Heart left ventricle (tissue), 16 donors: ENCODE measurements around the gene MAST4. TPM values are rescaled to one million over a fixed set of nuclear protein-coding genes. Genes with fewer than 3 reads are reported as not detected.

Experiments used
- ATAC-seq, 4 donors: fragments of 200-7000 bp; cut with Tn5 transposase; one replicate each; pipeline ENCODE4 v1.9.1; 2020 to 2022; ENCODE audit warnings: moderate library complexity in 4 of 4, mild to moderate bottlenecking in 3 of 4, moderate number of reproducible peaks in 1 of 4
- DNase-seq, 5 donors: peaks; one replicate each; pipeline ENCODE4 v3.0.0-alpha.2; 2020
- H3K27ac ChIP-seq, 12 donors: fragments of 200-600 bp; sonication (generic) in 4 of 12; one replicate each; pipeline versions ENCODE4 v1.5.0 to v1.8.0; 2016 to 2022; ENCODE audit warnings: mild to moderate bottlenecking in 2 of 12
- H3K27me3 ChIP-seq, 9 donors: fragments of 200-600 bp; sonication (generic) in 2 of 9; one replicate each; pipeline versions ENCODE4 v1.5.1 to v1.8.0; 2016 to 2022; ENCODE audit warnings: mild to moderate bottlenecking in 3 of 9
- H3K36me3 ChIP-seq, 9 donors: fragments of 200-600 bp; sonication (generic) in 2 of 9; one replicate each; pipeline versions ENCODE4 v1.5.0 to v1.8.0; 2018 to 2022; ENCODE audit warnings: mild to moderate bottlenecking in 2 of 9
- H3K4me1 ChIP-seq, 12 donors: fragments of 200-600 bp; sonication (generic) in 4 of 12; one replicate each; pipeline versions ENCODE4 v1.5.0 to v1.8.0; 2016 to 2022; ENCODE audit warnings: mild to moderate bottlenecking in 3 of 12
- H3K4me3 ChIP-seq, 12 donors: fragments of 200-600 bp; sonication (generic) in 4 of 12; one replicate each; pipeline versions ENCODE4 v1.5.0 to v1.8.0; 2017 to 2022; ENCODE audit warnings: mild to moderate bottlenecking in 9 of 12, moderate library complexity in 4 of 12
- H3K9me3 ChIP-seq, 12 donors: fragments of 200-600 bp; sonication (generic) in 4 of 12; one replicate each; pipeline versions ENCODE4 v1.5.0 to v1.8.0; 2016 to 2022; ENCODE audit warnings: mild to moderate bottlenecking in 1 of 12
- POLR2A ChIP-seq, 2 donors: fragments of 450-650 bp; IDR thresholded peaks; one replicate each; pipeline ENCODE4 v1.6.1; 2017; ENCODE audit warnings: antibody characterized with exemption in 2 of 2, mild to moderate bottlenecking in 2 of 2, moderate library complexity in 2 of 2
- WGBS, 4 donors: extraction: QIAGEN DNeasy Blood & Tissue Kit in 2 of 4; methylation state at CpG; one replicate each; pipeline versions ENCODE4 v1.1.5 to v1.1.7; 2013 to 2018; 5-methylcytosine and 5-hydroxymethylcytosine counted together
- intact Hi-C, 10 donors: fragments of 100-400 bp; cut with DNase I; formaldehyde crosslinking; loops; one replicate each; pipeline versions ENCODE4 v1.11.1 to v1.14.2; 2022
- polyA plus RNA-seq, 2 donors: library from polyadenylated mRNA; stranded (reverse); fragments of 200-250 nt; gene quantifications; one replicate each; pipeline ENCODE4 v1.2.3, GENCODE V29; 2013
- total RNA-seq, 9 donors: library from RNA; depleted of rRNA in 2 of 9; stranded (reverse); fragments of >200 nt in 2 of 9; fragmentation: NEBNext Ultra II Directional in 3 of 9; extraction: Animal tissue kit (Norgen Biotek cat#: 25700) in 3 of 9; gene quantifications; one replicate each; pipeline versions ENCODE4 v1.1.0 to v1.2.4, GENCODE V29; 2016 to 2023
- TF ChIP-seq, protein P1 (sequence below), 12 donors: fragments of 200-600 bp; sonication (generic) in 4 of 12; IDR thresholded peaks; one replicate each; pipeline versions ENCODE4 v1.5.0 to v1.8.0; 2018 to 2022; ENCODE audit warnings: antibody characterized with exemption in 12 of 12, mild to moderate bottlenecking in 5 of 12
- donor health status: ischemic (EF 13 %, LVEDD 7.1; RV severe dilation, severe dysfunction).
- donor health status: healthy with polysubstance abuse.
- donor health status: DM: no; HTN: yes; CAD: no.
- donor health status: DM: no; HTN: no; CAD: no.
- donor health status: ischemic (EF 25% LVEDD 6.9; RV normal size, moderate dysfunction).
- donor health status: ischemic (EF 25% LVEDD 5.7; RV mildly dilated, moderate dysfunction).
- donor health status: healthy.
- donor health status: DM: yes; HTN: yes; CAD: no.
- donor health status: ischemic (EF 35%, LVEDD 5.7; RV mildly dilated, moderate dysfunction).
- donor health status: nonischemic (EF 11% LVEDD 7.7; RV severe dilation, severe dysfunction).
- donor health status: DM: yes; HTN: yes; CAD: no.
- donor health status: PGD.
- donor health status: ischemic (EF 29% LVEDD 5.4; RV normal size, mild dysfunction).
- donor health status: nonischemic (EF 23%, LVEDD 6.1; RV moderate dilation, normal function).

MAST4 gene
- total and polyA plus RNA-seq, 11 donors, result 26.8 to 96.2 (median 68.1) TPM

GRCh38 chr5:66908230-66908629 lies 312.0 kb downstream of the MAST4 start:
- intact Hi-C loops, result no loop called here
- DNase-seq (no peak), ATAC-seq (no peak)
- Histone ChIP-seq H3K27me3 (no peaks in the 10 kb centered on the region), H3K4me1 (peaks cover 0 to 23% (median 7%) of the 10 kb centered on the region in 12 donors), H3K9me3 (no peaks in the 10 kb centered on the region), H3K4me3 (no peak overlapping the region), H3K27ac (no peak overlapping the region), H3K36me3 (no peaks in the 10 kb centered on the region)
- no peak for TF ChIP-seq POLR2A (IDR thresholded peaks at IDR 0.05)
- TF ChIP-seq, protein P1, sequence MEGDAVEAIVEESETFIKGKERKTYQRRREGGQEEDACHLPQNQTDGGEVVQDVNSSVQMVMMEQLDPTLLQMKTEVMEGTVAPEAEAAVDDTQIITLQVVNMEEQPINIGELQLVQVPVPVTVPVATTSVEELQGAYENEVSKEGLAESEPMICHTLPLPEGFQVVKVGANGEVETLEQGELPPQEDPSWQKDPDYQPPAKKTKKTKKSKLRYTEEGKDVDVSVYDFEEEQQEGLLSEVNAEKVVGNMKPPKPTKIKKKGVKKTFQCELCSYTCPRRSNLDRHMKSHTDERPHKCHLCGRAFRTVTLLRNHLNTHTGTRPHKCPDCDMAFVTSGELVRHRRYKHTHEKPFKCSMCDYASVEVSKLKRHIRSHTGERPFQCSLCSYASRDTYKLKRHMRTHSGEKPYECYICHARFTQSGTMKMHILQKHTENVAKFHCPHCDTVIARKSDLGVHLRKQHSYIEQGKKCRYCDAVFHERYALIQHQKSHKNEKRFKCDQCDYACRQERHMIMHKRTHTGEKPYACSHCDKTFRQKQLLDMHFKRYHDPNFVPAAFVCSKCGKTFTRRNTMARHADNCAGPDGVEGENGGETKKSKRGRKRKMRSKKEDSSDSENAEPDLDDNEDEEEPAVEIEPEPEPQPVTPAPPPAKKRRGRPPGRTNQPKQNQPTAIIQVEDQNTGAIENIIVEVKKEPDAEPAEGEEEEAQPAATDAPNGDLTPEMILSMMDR (IDR thresholded peaks at IDR 0.05), result no peak
- WGBS, 4 donors, result 58 to 100% (median 99%) methylated on average over 1 of the region's 1 CpG

DNA sequence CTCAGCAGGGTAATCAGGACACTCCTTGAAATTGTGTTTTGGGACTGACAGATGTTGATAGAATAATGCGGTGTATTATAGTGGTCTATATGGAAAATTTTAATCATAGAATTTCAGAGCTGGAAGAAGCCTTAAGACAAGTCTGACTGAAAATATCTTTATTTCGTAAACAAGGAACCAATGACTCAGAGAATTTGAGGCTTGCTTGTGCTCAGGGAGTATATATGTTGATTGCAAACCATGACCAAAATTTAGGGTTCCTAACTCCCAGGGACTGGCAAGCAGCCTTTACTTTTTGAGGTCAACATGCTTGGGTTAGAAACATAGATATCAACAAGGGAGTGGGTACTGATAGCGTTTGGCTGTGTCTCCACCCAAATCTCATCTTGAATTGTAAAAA lies 313.2 kb downstream of the MAST4 start:
- Histone ChIP-seq H3K4me1 (peaks cover 0 to 15% (median under 1%) of the 10 kb centered on the region in 12 donors), H3K4me3 (no peak overlapping the region), H3K9me3 (no peaks in the 10 kb centered on the region), H3K27ac (no peak overlapping the region), H3K27me3 (no peaks in the 10 kb centered on the region), H3K36me3 (no peaks in the 10 kb centered on the region)
- intact Hi-C loops, result no loop called here
- ATAC-seq, result no peak
- no peak for TF ChIP-seq POLR2A (IDR thresholded peaks at IDR 0.05)
- TF ChIP-seq, protein P1 (IDR thresholded peaks at IDR 0.05), result no peak
- no peak for DNase-seq
- 87 to 96% (median 95%) methylated on average over 3 of the region's 3 CpGs for WGBS, 4 donors

GRCh38 chr5:66912787-66913186 lies 316.6 kb downstream of the MAST4 start:
- Histone ChIP-seq H3K4me1 (peaks cover 0 to 5% (median 0%) of the 10 kb centered on the region in 12 donors), H3K27me3 (no peaks in the 10 kb centered on the region), H3K9me3 (no peaks in the 10 kb centered on the region), H3K4me3 (no peak overlapping the region), H3K27ac (no peak overlapping the region), H3K36me3 (no peaks in the 10 kb centered on the region)
- DNase-seq, result no peak
- ATAC-seq, result no peak
- no peak for TF ChIP-seq POLR2A (IDR thresholded peaks at IDR 0.05)
- TF ChIP-seq, protein P1 (IDR thresholded peaks at IDR 0.05), result no peak
- intact Hi-C loops, result no loop called here

GRCh38 chr5:66915531-66915930 lies 319.3 kb downstream of the MAST4 start:
- H3K9me3 ChIP-seq, result no peaks in the 10 kb centered on the region
- ATAC-seq (no peak), DNase-seq (no peak)
- H3K27me3 ChIP-seq, result no peaks in the 10 kb centered on the region
- intact Hi-C loops, result no loop called here
- H3K36me3 ChIP-seq, result no peaks in the 10 kb centered on the region
- H3K4me3 ChIP-seq, result no peak overlapping the region
- 89 to 93% (median 90%) methylated on average over 7 of the region's 7 CpGs for WGBS, 4 donors
- TF ChIP-seq, protein P1 (IDR thresholded peaks at IDR 0.05), result no peak
- TF ChIP-seq POLR2A (IDR thresholded peaks at IDR 0.05), result no peak
- peaks cover 0 to 5% (median 0%) of the 10 kb centered on the region in 12 donors for H3K4me1 ChIP-seq
- no peak overlapping the region for H3K27ac ChIP-seq
